ENCODE results near the gene G6PC1. TPM values are rescaled to one million over a fixed set of nuclear protein-coding genes. Genes with fewer than 3 reads are reported as not detected.
"Not testable (repeated sequence)": the region's sequence is repeated elsewhere in the genome, so short reads cannot be mapped to it uniquely, and the experiment has no call there.

Gene G6PC1
- total RNA-seq, result not detected in 2 replicates

DNA sequence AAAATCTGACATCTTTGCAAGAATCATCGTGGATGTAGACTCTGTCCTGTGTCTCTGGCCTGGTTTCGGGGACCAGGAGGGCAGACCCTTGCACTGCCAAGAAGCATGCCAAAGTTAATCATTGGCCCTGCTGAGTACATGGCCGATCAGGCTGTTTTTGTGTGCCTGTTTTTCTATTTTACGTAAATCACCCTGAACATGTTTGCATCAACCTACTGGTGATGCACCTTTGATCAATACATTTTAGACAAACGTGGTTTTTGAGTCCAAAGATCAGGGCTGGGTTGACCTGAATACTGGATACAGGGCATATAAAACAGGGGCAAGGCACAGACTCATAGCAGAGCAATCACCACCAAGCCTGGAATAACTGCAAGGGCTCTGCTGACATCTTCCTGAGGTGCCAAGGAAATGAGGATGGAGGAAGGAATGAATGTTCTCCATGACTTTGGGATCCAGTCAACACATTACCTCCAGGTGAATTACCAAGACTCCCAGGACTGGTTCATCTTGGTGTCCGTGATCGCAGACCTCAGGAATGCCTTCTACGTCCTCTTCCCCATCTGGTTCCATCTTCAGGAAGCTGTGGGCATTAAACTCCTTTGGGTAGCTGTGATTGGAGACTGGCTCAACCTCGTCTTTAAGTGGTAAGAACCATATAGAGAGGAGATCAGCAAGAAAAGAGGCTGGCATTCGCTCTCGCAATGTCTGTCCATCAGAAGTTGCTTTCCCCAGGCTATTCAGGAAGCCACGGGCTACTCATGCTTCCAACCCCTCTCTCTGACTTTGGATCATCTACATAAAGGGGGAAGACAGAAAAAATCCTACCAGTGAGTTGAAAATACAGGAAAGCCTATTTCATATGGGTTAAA, at the start of gene G6PC1:
G6PC1 (plus strand) TSS at position 340 of the 872 bp plus-strand sequence; CDS start at position 418, 78 bp downstream.
- no peaks in the 10 kb centered on the region for H3K9me3 ChIP-seq (ENCODE audit: low read depth, low read length)
- DNase-seq (ENCODE audit: insufficient read length, low spot score, missing footprints), result no peak
- TF ChIP-seq, protein P1, sequence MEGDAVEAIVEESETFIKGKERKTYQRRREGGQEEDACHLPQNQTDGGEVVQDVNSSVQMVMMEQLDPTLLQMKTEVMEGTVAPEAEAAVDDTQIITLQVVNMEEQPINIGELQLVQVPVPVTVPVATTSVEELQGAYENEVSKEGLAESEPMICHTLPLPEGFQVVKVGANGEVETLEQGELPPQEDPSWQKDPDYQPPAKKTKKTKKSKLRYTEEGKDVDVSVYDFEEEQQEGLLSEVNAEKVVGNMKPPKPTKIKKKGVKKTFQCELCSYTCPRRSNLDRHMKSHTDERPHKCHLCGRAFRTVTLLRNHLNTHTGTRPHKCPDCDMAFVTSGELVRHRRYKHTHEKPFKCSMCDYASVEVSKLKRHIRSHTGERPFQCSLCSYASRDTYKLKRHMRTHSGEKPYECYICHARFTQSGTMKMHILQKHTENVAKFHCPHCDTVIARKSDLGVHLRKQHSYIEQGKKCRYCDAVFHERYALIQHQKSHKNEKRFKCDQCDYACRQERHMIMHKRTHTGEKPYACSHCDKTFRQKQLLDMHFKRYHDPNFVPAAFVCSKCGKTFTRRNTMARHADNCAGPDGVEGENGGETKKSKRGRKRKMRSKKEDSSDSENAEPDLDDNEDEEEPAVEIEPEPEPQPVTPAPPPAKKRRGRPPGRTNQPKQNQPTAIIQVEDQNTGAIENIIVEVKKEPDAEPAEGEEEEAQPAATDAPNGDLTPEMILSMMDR (IDR thresholded peaks at IDR 0.05; ENCODE audit: extremely low read depth, low read depth, low read length), result no peak
- no peak within 1 kb of the TSS for H3K4me2 ChIP-seq (ENCODE audit: insufficient read depth, low read length)
- no peaks in the 10 kb centered on the region for H3K79me2 ChIP-seq (ENCODE audit: insufficient read depth, low read length)
- peaks cover 6% of the 10 kb centered on the region for H3K27me3 ChIP-seq (ENCODE audit: insufficient read depth, low read length)
- H3K36me3 ChIP-seq (ENCODE audit: insufficient read depth, low read length), result no peaks in the 10 kb centered on the region
- H3K27ac ChIP-seq (ENCODE audit: low read depth, low read length), result no peak within 1 kb of the TSS
- no peak within 1 kb of the TSS for H3K4me3 ChIP-seq (ENCODE audit: insufficient read depth, low read length)
- H2AFZ ChIP-seq (ENCODE audit: low read length), result no peak within 1 kb of the TSS
- no peaks in the 10 kb centered on the region for H4K20me1 ChIP-seq (ENCODE audit: insufficient read depth, low read length)
- H3K4me1 ChIP-seq (ENCODE audit: insufficient read depth, low read length), result no peaks in the 10 kb centered on the region

- Histone ChIP-seq H3K79me2 (ENCODE audit: insufficient read depth, low read length) (no peaks in the 10 kb centered on the region), H4K20me1 (ENCODE audit: insufficient read depth, low read length) (peaks cover 12% of the 10 kb centered on the region), H2AFZ (ENCODE audit: low read length) (no peak within 1 kb of the TSS), H3K4me2 (ENCODE audit: insufficient read depth, low read length) (no peak within 1 kb of the TSS), H3K9me3 (ENCODE audit: low read depth, low read length) (no peaks in the 10 kb centered on the region), H3K36me3 (ENCODE audit: insufficient read depth, low read length) (no peaks in the 10 kb centered on the region), H3K27me3 (ENCODE audit: insufficient read depth, low read length) (peaks cover 21% of the 10 kb centered on the region), H3K4me1 (ENCODE audit: insufficient read depth, low read length) (peaks cover 13% of the 10 kb centered on the region), H3K27ac (ENCODE audit: low read depth, low read length) (no peak within 1 kb of the TSS), H3K4me3 (ENCODE audit: insufficient read depth, low read length) (no peak within 1 kb of the TSS)
- no peak for DNase-seq (ENCODE audit: insufficient read length, low spot score, missing footprints)
- TF ChIP-seq, protein P1 (IDR thresholded peaks at IDR 0.05; ENCODE audit: extremely low read depth, low read depth, low read length), result no peak
Measured at GRCh38 chr17:42850954-42851353, 49.6 kb upstream of the G6PC1 start, which contains the start of gene AOC3. TSS of gene AOC3 (plus strand) at chr17:42851199. CDS start at chr17:42851344, 145 bp downstream.

- not testable (repeated sequence) for H4K20me1 ChIP-seq (ENCODE audit: insufficient read depth, low read length); H3K27ac ChIP-seq (ENCODE audit: low read depth, low read length); H3K4me3 ChIP-seq (ENCODE audit: insufficient read depth, low read length)
Measured at GRCh38 chr17:42851371-42852240, 49.0 kb upstream of the G6PC1 start.

DNA sequence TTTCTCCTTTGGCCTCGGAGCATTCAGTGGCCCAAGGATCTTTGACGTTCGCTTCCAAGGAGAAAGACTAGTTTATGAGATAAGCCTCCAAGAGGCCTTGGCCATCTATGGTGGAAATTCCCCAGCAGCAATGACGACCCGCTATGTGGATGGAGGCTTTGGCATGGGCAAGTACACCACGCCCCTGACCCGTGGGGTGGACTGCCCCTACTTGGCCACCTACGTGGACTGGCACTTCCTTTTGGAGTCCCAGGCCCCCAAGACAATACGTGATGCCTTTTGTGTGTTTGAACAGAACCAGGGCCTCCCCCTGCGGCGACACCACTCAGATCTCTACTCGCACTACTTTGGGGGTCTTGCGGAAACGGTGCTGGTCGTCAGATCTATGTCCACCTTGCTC, 48.2 kb upstream of the G6PC1 start:
- no peak for DNase-seq (ENCODE audit: insufficient read length, low spot score, missing footprints)
- H4K20me1 ChIP-seq (ENCODE audit: insufficient read depth, low read length), result peaks cover 1% of the 10 kb centered on the region
- no peak overlapping the region for H3K27ac ChIP-seq (ENCODE audit: low read depth, low read length)
- H3K4me3 ChIP-seq (ENCODE audit: insufficient read depth, low read length), result no peak overlapping the region
- H3K9me3 ChIP-seq (ENCODE audit: low read depth, low read length), result no peaks in the 10 kb centered on the region
- no peaks in the 10 kb centered on the region for H3K4me1 ChIP-seq (ENCODE audit: insufficient read depth, low read length)
- H3K4me2 ChIP-seq (ENCODE audit: insufficient read depth, low read length), result no peak overlapping the region
- TF ChIP-seq, protein P1 (IDR thresholded peaks at IDR 0.05; ENCODE audit: extremely low read depth, low read depth, low read length), result no peak
- H3K36me3 ChIP-seq (ENCODE audit: insufficient read depth, low read length), result no peaks in the 10 kb centered on the region
- H2AFZ ChIP-seq (ENCODE audit: low read length), result no peak overlapping the region
- peaks cover 21% of the 10 kb centered on the region for H3K27me3 ChIP-seq (ENCODE audit: insufficient read depth, low read length)
- no peaks in the 10 kb centered on the region for H3K79me2 ChIP-seq (ENCODE audit: insufficient read depth, low read length)

More at GRCh38 chr17:42851371-42852240, 49.0 kb upstream of the G6PC1 start:
- H3K9me3 ChIP-seq (ENCODE audit: low read depth, low read length); H3K4me2 ChIP-seq (ENCODE audit: insufficient read depth, low read length); H2AFZ ChIP-seq (ENCODE audit: low read length); H3K4me1 ChIP-seq (ENCODE audit: insufficient read depth, low read length); DNase-seq (ENCODE audit: insufficient read length, low spot score, missing footprints); H3K36me3 ChIP-seq (ENCODE audit: insufficient read depth, low read length); H3K79me2 ChIP-seq (ENCODE audit: insufficient read depth, low read length): not testable (repeated sequence)
- peaks cover 21% of the 10 kb centered on the region for H3K27me3 ChIP-seq (ENCODE audit: insufficient read depth, low read length)
